GM19324 (cell line): ENCODE data around the gene COPS7A.
"Not testable (repeated sequence)": the region's sequence is repeated elsewhere in the genome, so short reads cannot be mapped to it uniquely, and the experiment has no call there.

Source experiments
- ATAC-seq: cut with Tn5 transposase; IDR thresholded peaks from one replicate; pipeline ENCODE4 v1.9.1; 2021; ENCODE audit warnings: mild to moderate bottlenecking, moderate library complexity; ENCODE audit not compliant: unreplicated experiment, low FRiP score

The COPS7A gene

DNA sequence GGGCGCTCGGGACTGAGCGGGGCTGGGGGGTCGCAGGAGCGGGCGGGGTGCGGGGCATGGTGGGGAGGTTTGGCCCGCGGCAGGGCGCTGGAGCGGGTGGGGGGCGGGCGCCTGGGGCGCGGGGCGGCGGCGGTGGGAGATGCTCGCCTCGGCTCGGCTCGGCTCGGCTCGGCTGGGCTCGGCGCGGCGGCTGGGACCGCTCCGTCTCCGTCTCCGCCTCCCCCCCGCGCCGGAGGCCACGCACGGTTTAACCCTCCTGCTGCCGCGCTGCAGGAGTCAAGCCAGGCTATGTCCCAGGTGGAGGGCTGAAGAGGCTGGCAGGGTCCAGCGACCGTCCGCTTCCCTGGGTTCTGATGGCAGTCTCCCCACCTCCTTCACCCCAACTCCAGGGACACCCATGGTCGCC is 23.2 kb upstream of the COPS7A start, which contains the start of gene PIANP:
TSS of gene PIANP (minus strand) at position 170 of the 406 bp plus-strand sequence. CDS start 2,754 bp downstream, outside the sequence.
- ATAC-seq: no peak

DNA sequence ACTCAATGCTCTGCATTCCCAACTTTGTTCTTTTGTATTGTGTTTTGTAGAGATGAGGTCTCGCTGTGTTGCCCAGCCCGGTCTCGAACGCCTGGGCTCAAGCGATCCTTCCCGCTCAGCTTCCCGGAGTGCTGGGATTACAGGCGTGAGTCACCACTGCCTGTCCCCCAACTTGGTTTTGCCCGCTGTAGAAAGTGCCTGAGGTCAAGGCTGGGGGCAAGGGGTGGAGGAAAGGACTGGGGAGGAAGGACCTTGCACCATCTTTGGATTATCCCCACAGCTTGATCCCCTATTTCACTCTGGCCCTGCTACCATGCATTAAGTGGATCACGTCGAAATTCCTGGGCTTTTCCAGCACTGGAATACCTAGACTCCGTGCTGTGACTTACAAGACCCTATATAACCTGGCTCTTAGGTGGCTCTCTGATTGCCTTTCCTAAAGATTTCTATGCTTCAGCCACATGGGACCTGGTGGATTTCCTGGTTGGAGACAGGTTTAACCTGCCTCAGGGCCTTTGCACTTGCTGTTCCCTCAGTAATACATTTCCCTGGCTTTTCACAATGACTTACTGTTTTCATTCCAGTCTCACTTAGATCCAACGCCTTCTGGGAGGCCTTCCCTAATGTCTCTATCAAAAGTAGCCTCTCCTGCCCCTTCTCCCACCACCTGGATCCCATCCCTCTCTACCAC is 22.6 kb upstream of the COPS7A start:
- no peak for ATAC-seq

DNA sequence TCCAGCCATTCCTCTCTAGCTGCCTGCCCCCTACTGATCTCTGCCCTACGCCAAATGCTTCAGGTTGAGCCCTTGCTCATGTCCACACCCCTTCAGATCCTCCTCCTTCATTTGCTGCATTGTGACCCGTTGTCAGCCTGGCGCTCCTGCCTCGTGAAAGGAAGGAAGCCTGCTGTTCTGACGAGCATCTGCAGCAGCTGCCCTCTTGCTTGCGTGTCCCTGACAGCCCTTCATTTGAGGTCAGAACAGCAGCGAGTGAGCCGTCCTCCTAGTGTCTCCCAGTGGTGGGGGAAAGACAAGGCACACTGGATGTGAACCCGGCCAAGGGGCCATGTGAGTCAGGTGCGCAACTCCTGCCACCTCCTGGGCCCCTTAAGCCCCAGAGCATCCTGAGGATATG is 20.2 kb upstream of the COPS7A start:
- no peak for ATAC-seq

DNA sequence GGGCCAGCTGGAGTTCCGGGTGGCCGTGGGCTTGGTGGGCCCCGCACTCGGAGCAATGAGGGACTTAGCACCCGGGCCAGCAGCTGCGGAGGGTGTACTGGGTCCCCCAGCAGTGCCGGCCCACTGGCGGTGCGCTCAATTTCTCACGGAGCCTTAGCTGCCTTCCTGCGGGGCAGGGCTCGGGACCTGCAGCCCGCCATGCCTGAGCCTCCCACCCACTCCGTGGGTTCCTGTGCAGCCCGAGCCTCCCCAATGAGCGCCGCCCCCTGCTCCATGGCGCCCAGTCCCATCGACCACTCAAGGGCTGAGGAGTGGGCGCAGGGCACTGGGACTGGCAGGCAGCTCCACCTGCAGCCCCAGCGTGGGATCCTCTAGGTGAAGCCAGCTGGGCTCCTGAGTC is 15.5 kb upstream of the COPS7A start:
- ATAC-seq: not testable (repeated sequence)

DNA sequence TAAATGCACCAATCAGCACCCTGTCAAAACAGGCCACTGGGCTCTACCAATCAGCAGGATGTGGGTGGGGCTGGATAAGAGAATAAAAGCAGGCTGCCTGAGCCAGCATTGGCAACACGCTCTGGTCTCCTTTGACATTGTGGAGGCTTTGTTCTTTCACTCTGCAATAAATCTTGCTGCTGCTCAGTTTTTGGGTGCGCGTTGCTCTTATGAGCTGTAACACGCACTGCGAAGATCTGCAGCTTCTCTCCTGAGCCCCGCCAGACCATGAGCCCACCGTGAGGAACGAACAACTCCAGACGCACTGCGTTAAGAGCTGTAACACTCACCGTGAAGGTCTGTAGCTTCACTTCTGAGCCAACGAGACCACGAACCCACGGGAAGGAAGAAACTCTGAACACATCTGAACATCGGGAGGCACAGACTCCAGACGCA is 14.9 kb upstream of the COPS7A start:
- no peak for ATAC-seq

DNA sequence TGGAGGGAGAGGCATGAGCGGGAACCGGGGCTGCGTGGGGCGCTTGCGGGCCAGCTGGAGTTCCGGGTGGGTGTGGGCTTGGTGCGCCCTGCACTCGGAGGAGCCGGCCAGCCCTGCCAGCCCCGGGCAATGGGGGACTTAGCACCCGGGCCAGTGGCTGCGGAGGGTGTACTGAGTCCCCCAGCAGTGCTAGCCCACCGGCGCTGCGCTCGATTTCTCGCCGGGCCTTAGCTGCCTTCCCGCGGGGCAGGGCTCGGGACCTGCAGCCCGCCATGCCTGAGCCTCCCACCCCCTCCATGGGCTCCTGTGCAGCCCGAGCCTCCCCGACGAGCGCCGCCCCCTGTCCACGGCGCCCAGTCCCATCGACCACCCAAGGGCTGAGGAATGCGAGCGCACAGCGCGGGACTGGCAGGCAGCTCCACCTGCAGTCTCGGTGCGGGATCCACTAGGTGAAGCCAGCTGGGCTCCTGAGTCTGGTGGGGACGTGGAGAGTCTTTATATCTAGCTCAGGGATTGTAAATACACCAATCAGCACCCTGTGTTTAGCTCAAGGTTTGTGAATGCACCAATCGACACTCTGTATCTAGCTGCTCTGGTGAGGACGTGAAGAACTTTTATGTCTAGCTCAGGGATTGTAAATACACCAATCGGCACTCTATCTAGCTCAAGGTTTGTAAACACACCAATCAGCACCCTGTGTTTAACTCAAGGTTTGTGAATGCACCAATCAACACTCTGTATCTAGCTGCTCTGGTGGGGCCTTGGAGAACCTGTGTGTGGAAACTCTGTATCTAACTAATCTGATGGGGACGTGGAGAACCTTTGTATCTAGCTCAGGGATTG is 7.6 kb upstream of the COPS7A start:
- ATAC-seq: not testable (repeated sequence)

GRCh38 chr12:6716874-6717437 is 6.9 kb upstream of the COPS7A start:
- no peak for ATAC-seq

DNA sequence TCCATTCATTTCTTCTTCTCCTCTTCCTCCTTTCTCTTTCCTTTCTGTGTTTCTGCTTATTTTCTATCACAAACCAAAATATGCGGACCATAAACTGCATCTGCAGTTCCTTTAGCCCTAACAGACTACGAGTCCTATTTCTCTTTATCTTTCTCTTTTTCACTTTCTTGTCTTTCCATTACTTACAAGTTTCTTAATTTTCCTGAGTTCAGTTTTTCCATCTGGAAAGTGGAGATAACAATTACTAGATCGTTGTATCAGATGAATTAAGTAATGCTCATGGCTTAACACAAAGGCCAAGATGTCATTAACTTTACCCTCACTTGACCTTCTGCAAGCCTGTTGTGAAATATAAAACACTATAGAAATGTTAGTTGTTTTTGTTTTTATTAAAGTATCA is 983 bp upstream of the COPS7A start:
- ATAC-seq: no peak

GRCh38 chr12:6724409-6724797 is 557 bp downstream of the COPS7A start:
- ATAC-seq: peak; percentile 12

DNA sequence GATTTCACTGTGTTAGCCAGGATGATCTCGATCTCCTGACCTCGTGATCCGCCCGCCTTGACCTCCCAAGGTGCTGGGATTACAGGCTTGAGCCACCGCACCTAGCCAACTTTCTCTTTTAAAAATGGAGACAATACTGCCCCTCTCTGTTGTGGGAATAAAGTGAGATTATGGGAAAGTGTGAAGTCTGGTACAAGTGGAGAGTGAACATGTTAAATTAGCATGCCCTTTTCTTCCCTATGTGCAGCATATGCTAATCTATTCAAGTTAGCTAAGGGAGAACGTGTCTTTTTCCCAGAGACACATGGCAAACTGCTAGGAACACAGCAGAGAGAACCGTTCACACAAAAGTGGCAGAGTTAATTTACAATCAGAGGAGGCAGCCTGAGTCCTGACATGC is 1.5 kb downstream of the COPS7A start:
- ATAC-seq: no peak

DNA sequence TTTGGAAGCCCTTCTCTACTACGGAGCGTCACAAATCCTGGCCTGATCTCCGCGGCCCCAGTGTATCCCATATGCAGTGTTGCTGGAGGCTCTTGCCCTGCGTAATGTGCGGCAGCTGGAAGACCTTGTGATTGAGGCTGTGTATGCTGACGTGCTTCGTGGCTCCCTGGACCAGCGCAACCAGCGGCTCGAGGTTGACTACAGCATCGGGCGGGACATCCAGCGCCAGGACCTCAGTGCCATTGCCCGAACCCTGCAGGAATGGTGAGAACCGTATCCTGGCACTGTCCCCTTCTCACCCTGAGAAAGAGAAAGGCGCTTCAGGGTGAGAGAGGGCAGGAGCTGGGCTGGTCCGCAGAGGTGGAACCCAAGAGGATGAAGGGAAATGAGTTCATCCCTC is 5.3 kb downstream of the COPS7A start:
- ATAC-seq: no peak

GRCh38 chr12:6730169-6730568 is 6.3 kb downstream of the COPS7A start:
- no peak for ATAC-seq

GRCh38 chr12:6734506-6735387 is 10.9 kb downstream of the COPS7A start:
- ATAC-seq: no peak

DNA sequence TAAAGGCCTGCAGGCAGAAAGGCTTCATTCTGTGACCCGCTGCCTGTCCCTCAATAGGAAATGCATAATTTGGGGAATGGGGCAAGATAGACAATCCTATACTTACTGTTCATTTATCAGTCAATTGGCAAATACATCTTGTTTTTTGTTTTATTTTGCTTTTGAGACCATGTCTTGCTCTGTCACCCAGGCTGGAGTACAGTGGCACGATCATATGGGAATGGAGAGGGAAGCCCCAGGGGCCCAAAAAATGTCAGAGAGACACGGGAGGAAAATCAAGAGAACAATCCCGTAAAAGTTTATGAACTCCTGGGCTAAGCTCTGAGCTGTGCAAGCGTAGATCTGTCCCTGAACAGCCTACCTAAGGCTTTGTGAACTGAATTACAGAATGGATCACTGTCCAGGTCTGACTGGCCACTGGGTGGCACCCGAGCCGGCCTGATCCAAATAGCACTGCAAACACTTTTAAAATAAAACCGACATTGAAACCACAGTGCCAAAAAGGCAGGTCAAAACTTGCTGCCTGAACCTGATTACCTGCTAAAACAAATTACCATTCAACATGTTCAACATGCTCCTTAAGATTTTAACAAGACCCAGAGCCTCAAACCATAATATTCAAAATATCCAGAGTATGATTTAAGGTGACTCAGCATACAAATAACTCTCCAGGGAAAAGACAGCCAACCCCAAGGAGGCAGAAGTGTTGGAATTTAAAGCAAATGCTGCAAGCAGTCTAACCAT is 11.8 kb downstream of the COPS7A start:
- ATAC-seq: no peak

GRCh38 chr12:6736754-6737153 is 12.9 kb downstream of the COPS7A start:
- ATAC-seq: no peak

DNA sequence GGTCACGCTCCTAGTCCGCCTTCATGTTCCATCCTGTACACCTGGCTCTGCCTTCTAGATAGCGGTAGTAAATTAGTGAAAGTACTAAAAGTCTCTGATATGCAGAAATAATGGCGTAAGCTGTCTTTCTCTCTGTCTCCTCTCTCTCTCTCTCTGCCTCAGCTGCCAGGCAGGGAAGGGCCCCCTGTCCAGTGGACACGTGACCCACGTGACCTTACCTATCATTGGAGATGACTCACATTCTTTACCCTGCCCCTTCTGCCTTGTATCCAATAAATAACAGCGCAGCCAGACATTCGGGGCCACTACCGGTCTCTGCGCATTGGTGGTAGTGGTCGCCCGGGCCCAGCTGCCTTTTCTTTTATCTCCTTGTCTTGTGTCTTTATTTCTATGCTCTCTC is 18.2 kb downstream of the COPS7A start:
- ATAC-seq: not testable (repeated sequence)

DNA sequence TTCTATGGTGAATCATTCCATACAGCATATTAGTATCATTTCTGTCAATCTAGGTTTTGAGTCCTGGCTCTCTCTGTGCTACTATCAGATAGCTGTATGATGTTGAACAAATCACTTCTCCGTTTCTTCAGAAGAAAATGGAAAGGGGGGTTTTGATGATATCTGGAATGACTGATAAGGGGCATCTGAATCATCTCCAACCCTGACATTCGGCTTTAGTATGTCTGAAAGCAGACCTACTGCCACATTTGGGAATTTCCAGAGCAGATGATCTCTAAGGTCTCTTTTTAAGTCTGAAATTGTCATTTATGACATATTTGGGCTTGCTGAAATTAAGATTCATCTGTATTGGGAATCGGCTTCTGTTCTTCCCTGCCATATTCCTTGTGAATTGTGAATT is 19.0 kb downstream of the COPS7A start:
- no peak for ATAC-seq

GRCh38 chr12:6743300-6743699 is 19.5 kb downstream of the COPS7A start:
- ATAC-seq: not testable (repeated sequence)

GRCh38 chr12:6745741-6746525 is 22.1 kb downstream of the COPS7A start:
- no peak for ATAC-seq
